Measurements from ENCODE around the gene CNRIP1.
"Not testable (repeated sequence)": the region's sequence is repeated elsewhere in the genome, so short reads cannot be mapped to it uniquely, and the experiment has no call there.

The CNRIP1 gene

DNA sequence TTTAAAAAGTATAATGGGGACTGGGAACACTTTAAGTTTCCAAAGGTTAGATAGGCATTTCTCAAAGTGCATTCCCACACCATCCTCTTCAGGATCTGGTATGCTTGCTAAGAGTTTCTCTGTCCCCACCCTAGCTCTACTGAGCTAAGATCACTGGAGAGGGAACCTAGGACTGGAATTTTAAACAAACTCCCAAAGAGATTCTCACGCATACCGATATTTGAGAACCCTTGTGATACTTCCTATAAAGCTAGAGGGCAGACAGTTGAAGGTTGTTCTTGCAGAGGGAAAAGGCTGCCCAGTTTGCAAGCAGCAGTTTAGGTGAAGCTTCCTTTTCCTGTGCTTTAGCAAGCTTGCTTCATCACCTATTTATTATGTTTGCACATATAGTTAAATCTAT lies 3.6 kb downstream of the CNRIP1 start:
- TF ChIP-seq CTCF (IDR thresholded peaks at IDR 0.05; ENCODE audit: extremely low read depth, insufficient read depth, missing control alignments): no peak
- no peak for DNase-seq (ENCODE audit: low spot score)
- in situ Hi-C loops (cut with MboI; ENCODE audit: low pct_unique_long_range_greater_than_20kb, low sequenced_read_pairs, unreplicated experiment): no loop called here

- in situ Hi-C loops (cut with MboI; ENCODE audit: low pct_unique_long_range_greater_than_20kb, low sequenced_read_pairs, unreplicated experiment): no loop called here
- no peak for DNase-seq (ENCODE audit: low spot score)
- TF ChIP-seq CTCF (IDR thresholded peaks at IDR 0.05; ENCODE audit: extremely low read depth, insufficient read depth, missing control alignments): no peak
Observed at GRCh38 chr2:68311033-68311432, 8.7 kb downstream of the CNRIP1 start.

DNA sequence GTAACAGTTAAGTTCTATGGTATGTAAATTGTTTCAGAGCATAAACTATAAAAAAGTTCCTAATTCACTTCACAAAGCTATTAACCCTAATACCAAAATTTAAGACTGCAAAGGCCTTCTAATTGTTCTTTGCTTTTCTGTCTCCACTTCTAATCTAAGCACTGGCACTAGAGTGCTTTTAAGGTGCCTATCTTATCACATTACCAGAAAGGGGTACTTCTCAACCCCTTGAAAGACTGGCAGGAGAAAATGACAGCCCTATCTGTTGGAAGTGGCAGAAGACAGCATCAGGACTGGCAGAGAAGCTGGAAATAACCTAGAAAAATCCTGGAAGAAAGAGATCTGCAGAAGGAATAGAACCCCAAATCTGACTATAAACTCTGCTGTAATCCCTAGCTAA lies 10.3 kb downstream of the CNRIP1 start:
- no peak for TF ChIP-seq CTCF (IDR thresholded peaks at IDR 0.05; ENCODE audit: extremely low read depth, insufficient read depth, missing control alignments)
- no peak for DNase-seq (ENCODE audit: low spot score)
- in situ Hi-C loops (cut with MboI; ENCODE audit: low pct_unique_long_range_greater_than_20kb, low sequenced_read_pairs, unreplicated experiment): no loop called here

DNA sequence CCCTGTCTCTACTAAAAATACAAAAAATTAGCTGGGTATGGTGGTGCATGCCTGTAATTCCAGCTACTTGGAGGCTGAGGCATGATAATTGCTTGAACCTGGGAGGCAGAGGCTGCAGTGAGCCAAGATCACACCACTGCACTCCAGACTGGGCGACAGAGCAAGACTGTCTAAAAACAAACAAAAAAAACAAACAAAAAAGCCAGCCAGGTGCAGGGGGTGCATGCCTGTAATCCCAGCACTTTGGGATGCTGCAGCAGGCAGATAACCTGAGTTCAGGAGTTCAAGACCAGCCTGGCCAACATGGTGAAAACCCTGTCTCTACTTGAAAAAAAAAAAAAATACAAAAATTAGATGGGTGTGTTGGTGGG lies 15.9 kb downstream of the CNRIP1 start:
- DNase-seq (ENCODE audit: low spot score); in situ Hi-C loops (cut with MboI; ENCODE audit: low pct_unique_long_range_greater_than_20kb, low sequenced_read_pairs, unreplicated experiment): not testable (repeated sequence)

GRCh38 chr2:68303033-68303901 lies 16.5 kb downstream of the CNRIP1 start:
- in situ Hi-C loops (cut with MboI; ENCODE audit: low pct_unique_long_range_greater_than_20kb, low sequenced_read_pairs, unreplicated experiment): no loop called here
- no peak for TF ChIP-seq CTCF (IDR thresholded peaks at IDR 0.05; ENCODE audit: extremely low read depth, insufficient read depth, missing control alignments)

GRCh38 chr2:68302281-68302875 lies 17.4 kb downstream of the CNRIP1 start:
- TF ChIP-seq CTCF (IDR thresholded peaks at IDR 0.05; ENCODE audit: extremely low read depth, insufficient read depth, missing control alignments): no peak
- in situ Hi-C loops (cut with MboI; ENCODE audit: low pct_unique_long_range_greater_than_20kb, low sequenced_read_pairs, unreplicated experiment): no loop called here
- DNase-seq (ENCODE audit: low spot score): no peak

More at GRCh38 chr2:68303033-68303901, 16.5 kb downstream of the CNRIP1 start:
- no peak for DNase-seq (ENCODE audit: low spot score)

DNA sequence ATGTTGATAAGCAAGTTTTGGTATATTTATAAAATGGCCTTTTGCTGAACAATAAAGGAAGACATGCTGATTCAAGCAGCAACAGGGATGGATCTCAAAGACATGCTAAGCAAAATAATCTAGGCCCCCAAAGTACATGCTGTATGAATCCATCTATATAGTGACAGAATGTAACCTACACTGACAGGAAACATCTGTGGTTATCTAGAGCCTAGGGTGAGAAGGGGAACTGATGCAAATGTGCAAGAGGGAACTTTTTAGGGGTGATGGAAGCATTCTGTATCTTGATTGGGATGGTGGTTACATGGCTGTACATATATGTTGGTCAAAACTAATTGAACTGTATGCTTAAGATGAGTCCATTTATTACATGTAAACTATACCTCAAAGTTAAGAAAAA lies 24.2 kb downstream of the CNRIP1 start:
- no peak for DNase-seq (ENCODE audit: low spot score)
- in situ Hi-C loops (cut with MboI; ENCODE audit: low pct_unique_long_range_greater_than_20kb, low sequenced_read_pairs, unreplicated experiment): loop anchor here (10.0 kb wide), 1 partner anchor 149 kb away; no protein-coding TSS in a partner anchor

More for the DNA sequence above, 24.2 kb downstream of the CNRIP1 start:
- no peak for TF ChIP-seq CTCF (IDR thresholded peaks at IDR 0.05; ENCODE audit: extremely low read depth, insufficient read depth, missing control alignments)
